Kidney capillary endothelial cell (primary cell): ENCODE data around the gene POM121.
"Not testable (repeated sequence)": the region's sequence is repeated elsewhere in the genome, so short reads cannot be mapped to it uniquely, and the experiment has no call there.

ENCODE experiments used
- DNase-seq: peaks from one replicate; pipeline ENCODE4 v3.0.0-alpha.2; 2018; ENCODE audit warnings: low spot score

Gene POM121

DNA sequence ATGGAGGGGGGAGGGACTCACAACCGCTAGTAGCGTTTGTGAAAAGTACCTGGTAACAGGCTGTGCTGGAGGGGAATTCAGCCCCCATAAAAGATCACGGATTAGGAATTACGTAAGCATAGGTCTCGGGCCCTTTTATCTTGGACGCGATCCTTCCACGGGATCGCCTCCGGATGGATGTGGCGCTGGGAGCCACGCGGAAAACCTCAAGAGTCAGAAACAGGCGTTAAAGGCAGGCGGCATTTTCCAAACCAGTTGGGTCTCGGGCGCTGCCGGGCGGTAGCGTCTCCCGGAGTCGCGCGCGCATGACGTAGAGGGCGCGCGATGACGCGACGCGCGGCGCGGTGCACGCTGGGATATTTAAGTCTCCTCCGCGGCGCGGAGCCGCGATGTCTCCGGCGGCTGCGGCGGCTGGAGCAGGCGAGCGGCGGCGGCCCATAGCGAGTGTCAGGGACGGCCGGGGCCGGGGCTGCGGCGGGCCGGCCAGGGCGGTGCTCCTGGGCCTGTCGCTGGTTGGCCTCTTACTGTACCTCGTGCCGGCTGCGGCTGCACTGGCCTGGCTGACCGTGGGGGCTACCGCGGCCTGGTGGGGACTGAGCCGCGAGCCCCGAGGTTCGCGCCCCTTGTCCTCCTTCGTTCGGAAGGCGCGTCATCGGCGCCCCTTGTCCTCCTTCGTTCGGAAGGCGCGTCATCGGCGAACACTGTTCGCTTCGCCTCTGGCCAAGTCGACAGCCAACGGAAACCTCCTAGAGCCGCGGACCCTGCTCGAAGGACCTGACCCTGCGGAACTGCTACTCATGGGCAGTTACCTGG, at the start of gene POM121:
POM121 (plus strand) TSS at position 363 of the 813 bp plus-strand sequence; CDS start at position 390, 27 bp downstream.
- peak; percentile 78 for DNase-seq

DNA sequence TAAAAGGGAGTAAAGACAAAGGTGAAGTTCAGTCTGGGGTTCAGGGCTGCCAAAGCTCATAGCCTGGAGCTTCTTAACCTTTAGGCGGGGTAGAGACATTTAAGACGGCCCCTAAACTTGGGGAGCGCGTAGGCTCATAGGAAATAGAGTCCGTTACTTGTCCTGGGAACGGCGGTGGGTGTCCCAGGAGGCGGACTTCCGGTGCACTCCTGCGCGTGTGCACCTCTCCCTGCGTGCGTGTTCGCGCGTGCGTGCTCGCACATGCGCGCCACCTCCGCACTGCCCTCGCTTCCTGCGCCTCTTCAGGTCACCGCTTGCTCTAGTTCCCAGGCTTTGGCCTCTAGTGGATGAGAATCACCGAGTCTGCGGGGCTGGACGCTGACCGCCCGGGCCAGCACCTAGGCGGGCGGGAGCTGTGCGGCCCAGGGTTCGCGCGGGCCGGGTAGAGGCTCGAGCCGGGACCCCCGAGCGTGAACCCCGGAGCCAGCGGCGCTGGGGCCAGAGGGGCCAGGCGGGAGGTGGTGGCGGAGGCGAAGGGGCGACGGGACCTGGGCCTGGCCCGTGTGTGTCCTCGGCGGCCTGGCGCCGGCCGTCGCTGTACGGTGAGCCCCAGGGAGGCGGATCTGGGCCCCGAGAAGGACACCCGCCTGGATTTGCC, 45.7 kb upstream of the POM121 start:
- peak; percentile 52 for DNase-seq

GRCh38 chr7:72879737-72880215, 45.1 kb upstream of the POM121 start:
- peak; percentile 18 for DNase-seq

DNA sequence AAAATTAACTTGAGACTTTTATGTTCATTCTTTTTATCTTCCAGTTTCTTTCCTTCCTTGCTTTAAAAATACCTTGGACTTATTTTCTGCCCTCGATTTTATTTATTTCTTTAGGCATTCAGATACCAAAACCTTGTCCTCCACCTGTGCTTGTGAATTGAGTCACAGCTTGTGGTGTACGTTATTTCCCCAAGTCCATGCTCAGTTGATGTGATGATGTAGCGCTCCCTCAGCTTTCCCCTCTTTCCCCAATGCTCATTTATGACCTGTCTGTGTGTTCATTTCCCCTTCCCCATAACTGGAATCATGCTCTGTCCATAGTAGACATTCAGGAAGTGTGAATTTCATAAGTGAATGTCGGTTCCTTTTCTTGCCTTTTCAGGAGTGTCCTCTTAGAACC, 33.1 kb upstream of the POM121 start:
- not testable (repeated sequence) for DNase-seq

GRCh38 chr7:72904740-72905139, 20.2 kb upstream of the POM121 start:
- not testable (repeated sequence) for DNase-seq

DNA sequence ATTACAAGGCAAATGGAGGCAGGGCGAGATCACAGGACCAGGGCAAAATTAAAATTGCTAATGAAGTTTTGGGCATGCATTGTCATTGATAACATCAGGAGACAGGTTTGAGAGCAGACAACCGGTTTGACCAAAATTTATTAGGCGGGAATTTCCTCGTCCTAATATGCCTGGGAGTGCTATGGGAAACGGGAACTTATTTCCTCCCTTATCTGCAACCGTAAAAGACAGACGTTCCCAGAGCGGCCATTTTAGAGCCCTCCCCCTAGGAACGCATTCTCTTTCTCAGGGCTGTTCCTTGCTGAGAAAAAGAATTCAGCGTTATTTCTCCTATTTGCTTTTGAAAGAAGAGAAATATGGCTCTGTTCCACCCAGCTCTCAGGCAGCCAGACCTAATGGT, 16.5 kb upstream of the POM121 start:
- not testable (repeated sequence) for DNase-seq

GRCh38 chr7:72911395-72911794, 13.5 kb upstream of the POM121 start:
- DNase-seq: not testable (repeated sequence)

DNA sequence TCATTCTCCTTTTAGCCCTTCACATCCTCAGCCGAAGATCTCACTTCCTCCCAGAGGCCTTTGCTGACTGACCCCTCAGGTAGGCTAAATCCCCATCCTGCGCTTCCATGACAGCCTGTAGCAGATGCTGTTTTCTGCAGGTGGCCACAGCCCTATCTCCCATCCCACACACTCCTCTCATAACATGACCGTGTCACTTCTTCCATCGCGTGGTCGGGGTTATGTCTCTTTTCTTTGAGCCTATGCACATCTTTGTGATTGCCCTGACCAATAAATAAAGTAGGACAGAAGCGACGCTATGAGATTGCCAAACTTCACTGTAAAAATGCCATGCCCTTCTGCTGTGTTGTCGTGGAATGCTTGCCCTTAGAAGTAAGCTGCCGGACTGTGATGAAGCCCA, 11.1 kb upstream of the POM121 start:
- DNase-seq: not testable (repeated sequence)

DNA sequence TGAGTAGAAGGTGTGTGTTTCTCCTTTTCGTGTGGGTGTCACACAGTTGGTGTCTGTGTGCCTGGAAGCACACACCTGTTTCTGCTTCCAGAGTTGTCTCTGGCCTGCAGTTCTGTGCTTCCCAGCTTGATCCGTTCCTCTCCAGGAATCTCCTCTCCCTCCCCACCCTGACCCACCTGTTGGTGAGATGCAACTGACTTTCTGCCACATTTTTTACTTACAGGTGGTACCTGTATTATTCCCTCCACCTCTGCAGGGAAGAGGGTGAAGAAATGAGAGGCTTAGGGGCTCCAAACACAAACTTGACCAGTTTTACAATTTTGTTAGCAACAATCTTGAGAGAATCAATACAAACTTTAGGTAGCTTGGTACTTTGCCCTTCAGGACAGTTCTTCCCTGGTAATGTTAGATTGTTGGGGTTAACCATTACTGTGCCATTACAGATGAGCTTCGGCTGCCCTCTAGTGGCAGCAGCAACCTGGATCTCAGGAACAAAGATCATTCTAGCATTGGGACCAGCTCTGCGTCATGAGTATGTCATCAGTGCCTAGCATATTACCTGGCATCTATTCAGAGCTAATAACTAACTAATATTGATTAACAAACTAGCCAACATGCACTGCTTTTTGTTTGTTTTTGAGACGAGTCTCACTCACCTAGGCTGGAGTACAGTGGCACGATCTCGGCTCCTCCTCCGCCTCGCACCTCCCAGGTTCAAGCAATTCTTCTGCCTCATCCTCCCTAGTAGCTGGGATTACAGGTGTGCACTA, 10.0 kb upstream of the POM121 start:
- peak; percentile 42 for DNase-seq

DNA sequence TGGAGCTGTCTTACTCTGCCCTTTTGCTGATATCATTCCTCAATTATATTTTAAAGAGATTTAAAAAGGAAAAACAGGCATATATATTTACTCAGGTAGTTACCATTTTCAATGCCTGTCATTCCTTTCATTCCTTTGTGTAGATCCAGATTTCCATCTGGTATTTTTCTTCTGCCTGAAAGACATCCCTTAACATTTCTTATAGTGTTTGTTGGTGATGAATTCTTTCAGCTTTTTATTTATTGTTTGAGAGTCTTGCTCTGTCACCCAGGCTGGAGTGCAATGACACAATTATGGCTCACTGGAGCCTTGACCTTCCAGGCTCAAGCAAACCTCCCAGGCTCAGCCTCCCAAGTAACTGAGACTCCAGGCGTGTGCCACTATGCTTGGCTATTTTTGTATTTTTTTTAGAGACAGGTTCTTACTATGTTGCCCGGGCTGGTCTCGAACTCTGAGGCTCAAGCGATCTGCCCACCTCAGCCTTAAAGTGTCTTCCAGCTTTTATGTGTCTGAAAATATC, 5.6 kb upstream of the POM121 start:
- no peak for DNase-seq

DNA sequence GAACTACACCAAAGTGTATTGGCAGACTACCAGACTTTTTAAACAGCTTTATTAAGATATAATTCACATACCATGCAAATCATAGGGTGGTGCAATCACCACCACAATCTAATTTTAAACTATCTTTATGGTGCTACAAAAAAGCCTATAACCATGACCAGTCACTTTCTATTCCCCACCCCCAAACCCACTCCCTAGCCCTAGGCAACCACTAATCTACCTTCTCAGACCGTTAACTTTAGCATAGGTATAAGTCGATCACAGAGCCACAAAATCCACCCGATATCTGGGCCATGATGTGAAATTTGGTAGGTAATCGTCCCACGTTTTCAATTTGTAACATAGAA, 536 bp upstream of the POM121 start:
- DNase-seq: no peak

GRCh38 chr7:72925546-72926120, 738 bp downstream of the POM121 start:
- DNase-seq: no peak

- not testable (repeated sequence) for DNase-seq
These were observed 2.9 kb downstream of the POM121 start for GRCh38 chr7:72927791-72928190.

GRCh38 chr7:72928216-72928615, 3.3 kb downstream of the POM121 start:
- not testable (repeated sequence) for DNase-seq

DNA sequence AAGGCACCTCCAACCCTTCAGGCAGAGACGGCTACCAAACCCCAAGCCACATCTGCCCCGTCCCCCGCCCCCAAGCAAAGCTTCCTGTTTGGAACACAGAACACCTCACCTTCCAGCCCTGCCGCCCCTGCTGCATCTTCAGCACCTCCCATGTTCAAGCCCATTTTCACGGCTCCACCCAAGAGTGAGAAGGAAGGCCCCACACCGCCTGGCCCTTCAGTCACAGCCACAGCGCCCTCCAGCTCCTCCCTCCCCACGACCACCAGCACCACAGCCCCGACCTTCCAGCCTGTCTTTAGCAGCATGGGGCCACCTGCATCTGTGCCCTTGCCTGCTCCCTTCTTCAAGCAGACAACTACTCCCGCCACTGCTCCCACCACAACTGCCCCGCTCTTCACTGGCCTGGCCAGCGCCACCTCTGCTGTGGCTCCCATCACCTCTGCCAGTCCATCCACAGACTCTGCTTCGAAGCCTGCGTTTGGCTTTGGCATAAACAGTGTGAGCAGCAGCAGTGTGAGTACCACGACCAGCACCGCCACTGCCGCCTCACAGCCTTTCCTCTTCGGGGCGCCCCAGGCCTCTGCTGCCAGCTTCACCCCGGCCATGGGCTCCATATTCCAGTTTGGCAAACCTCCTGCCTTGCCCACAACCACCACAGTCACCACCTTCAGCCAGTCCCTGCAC, 17.3 kb downstream of the POM121 start:
- not testable (repeated sequence) for DNase-seq

- DNase-seq: not testable (repeated sequence)
These were observed 18.1 kb downstream of the POM121 start for GRCh38 chr7:72942956-72943355.

GRCh38 chr7:72944937-72945336, 20.0 kb downstream of the POM121 start:
- not testable (repeated sequence) for DNase-seq

DNA sequence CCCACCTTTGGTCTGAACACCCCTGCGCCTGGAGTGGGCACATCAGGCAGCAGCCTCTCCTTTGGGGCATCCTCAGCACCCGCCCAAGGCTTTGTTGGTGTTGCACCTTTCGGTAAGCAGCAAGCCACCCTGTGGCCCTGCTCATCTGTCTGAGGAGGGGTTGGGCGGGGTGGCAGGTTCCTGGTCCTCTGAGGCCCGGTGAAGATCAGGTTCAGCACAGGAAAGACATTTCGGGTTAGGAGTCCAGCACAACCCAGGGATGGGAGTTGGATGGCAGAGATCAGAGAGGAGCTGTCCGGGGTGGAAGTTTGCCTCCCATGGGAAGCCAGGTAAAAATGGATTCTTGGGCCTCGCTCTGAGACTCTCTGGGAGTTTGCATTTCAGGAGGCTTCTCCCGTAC, 20.7 kb downstream of the POM121 start:
- not testable (repeated sequence) for DNase-seq

DNA sequence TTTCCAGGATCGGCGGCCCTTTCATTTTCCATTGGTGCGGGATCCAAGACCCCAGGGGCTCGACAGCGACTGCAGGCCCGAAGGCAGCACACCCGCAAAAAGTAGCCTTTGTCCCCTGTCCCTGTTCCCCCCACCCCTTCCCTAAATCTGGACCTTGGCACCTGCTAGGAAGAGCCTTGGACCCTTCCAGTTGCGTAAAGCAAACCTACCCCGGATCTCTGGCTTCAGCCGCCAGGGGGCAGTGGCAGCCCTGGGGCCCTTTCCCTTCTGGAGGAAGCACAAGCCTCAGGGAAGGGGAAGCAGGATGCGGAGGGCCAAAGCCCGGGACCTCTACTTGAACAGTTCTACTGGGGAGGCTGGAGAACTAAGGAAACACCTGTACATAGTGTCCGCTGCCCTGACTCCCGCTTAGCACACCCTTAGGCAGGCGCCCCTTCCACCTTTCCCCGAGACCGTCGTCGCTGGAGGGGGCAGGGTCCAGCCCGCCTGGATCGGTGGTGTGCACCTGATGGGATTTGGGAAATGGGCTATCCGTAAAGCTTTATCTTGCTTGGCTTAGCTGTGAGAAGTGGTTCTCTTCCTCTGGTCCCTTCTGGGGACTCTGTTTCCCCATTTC, 21.3 kb downstream of the POM121 start:
- not testable (repeated sequence) for DNase-seq

DNA sequence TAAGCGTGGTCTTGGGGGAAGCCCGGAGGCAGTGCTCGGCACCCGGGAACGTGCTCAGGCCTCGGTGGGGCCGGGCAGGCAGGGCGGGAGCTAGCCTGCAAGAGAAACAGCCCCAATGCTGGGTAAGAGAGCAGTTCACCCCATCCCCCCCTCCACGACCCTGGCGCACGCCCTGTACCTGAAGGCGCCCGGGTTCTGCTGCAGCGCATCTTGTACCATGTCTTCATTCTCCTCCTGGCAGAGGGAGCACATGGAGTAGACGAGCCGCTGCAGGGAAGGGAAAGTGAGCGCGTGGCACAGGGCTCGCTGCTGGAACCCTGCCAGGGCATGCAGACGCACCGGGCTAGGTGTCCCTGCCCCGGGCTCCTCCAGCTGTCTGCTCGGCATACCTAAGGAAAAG, 23.8 kb downstream of the POM121 start:
- not testable (repeated sequence) for DNase-seq

GRCh38 chr7:72949276-72949675, 24.4 kb downstream of the POM121 start:
- not testable (repeated sequence) for DNase-seq
